Vagina (tissue), 2 donors: Measurements from ENCODE around the gene SRL.

Source experiments
- POLR2A ChIP-seq, 2 donors: fragments of 450-650 bp; IDR thresholded peaks; one replicate each; pipeline ENCODE4 v1.6.1; 2017; ENCODE audit warnings: antibody characterized with exemption in 2 of 2, mild to moderate bottlenecking in 2 of 2, moderate library complexity in 2 of 2
- POLR2AphosphoS5 ChIP-seq, 2 donors: sonication (generic); formaldehyde crosslinking; IDR thresholded peaks; one replicate each; pipeline ENCODE4 v1.9.0; 2017; ENCODE audit warnings: antibody characterized with exemption in 2 of 2, mild to moderate bottlenecking in 2 of 2, low read depth in 1 of 2; ENCODE audit not compliant: insufficient read depth in 1 of 2
- TF ChIP-seq, protein P1 (sequence below), 3 experiments: fragments of 450-650 bp in 2 of 3; fragments of 200-600 bp in 1 of 3; sonication (generic) in 1 of 3; IDR thresholded peaks; one replicate each; pipeline ENCODE4 v1.5.1; 2017 to 2019; ENCODE audit warnings: antibody characterized with exemption in 3 of 3, mild to moderate bottlenecking in 2 of 3, moderate library complexity in 2 of 3

DNA sequence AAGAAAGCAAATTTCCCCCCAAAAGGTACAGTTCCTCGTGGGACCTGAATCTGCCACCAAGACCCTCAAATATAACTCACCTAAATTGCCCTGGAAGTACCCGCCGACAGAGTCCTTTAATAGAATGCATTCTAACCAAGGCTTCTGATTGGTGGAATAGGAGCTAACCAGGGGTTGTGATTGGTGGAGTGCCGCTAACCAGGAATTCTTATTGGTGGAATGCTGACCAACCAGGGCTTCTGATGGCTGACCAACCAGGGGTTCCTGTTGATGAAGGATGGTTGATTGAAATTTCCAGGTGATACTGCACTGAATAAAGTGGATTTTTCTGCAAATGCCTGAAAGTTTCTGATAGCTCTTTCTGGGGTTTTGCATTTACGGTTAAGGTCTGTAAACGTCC, 24.5 kb upstream of the SRL start:
- TF ChIP-seq, protein P1, sequence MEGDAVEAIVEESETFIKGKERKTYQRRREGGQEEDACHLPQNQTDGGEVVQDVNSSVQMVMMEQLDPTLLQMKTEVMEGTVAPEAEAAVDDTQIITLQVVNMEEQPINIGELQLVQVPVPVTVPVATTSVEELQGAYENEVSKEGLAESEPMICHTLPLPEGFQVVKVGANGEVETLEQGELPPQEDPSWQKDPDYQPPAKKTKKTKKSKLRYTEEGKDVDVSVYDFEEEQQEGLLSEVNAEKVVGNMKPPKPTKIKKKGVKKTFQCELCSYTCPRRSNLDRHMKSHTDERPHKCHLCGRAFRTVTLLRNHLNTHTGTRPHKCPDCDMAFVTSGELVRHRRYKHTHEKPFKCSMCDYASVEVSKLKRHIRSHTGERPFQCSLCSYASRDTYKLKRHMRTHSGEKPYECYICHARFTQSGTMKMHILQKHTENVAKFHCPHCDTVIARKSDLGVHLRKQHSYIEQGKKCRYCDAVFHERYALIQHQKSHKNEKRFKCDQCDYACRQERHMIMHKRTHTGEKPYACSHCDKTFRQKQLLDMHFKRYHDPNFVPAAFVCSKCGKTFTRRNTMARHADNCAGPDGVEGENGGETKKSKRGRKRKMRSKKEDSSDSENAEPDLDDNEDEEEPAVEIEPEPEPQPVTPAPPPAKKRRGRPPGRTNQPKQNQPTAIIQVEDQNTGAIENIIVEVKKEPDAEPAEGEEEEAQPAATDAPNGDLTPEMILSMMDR (IDR thresholded peaks at IDR 0.05) = no peak
- TF ChIP-seq POLR2A (IDR thresholded peaks at IDR 0.05) (no peak), POLR2AphosphoS5 (IDR thresholded peaks at IDR 0.05; ENCODE audit: insufficient read depth in 1 of 2, low read depth in 1 of 2) (no peak)
